Measurements from ENCODE around the gene DDX1. TPM values are rescaled to one million over a fixed set of nuclear protein-coding genes. Genes with fewer than 3 reads are reported as not detected.

The DDX1 gene
- total RNA-seq, 1 experiment from 2014 or later = 154 TPM

- BruUV-seq (replicated peaks) = no TSS peak
- Histone ChIP-seq H3K36me3 (ENCODE audit: insufficient read depth, low read length, poor library complexity, severe bottlenecking) (no peaks in the 10 kb centered on the region), H3K27me3 (replicated peaks; ENCODE audit: insufficient read depth, low read depth, low read length, poor library complexity) (no peaks in the 10 kb centered on the region), H3K4me1 (ENCODE audit: insufficient read depth, low read length, poor library complexity, severe bottlenecking) (no peaks in the 10 kb centered on the region), H3K27ac (ENCODE audit: low read depth, low read length, poor library complexity, severe bottlenecking) (no peak overlapping the region), H3K9me3 (ENCODE audit: low read depth, low read length, poor library complexity, severe bottlenecking) (no peaks in the 10 kb centered on the region), H3K4me3 (ENCODE audit: low read depth, low read length, poor library complexity, severe bottlenecking) (no peak overlapping the region)
- no peak for DNase-seq (ENCODE audit: low spot score)
- no peak for TF ChIP-seq CTCF (conservative IDR thresholded peaks at IDR 0.05; ENCODE audit: low read depth, low read length)
- no peak for TF ChIP-seq EZH2 (IDR thresholded peaks at IDR 0.05; ENCODE audit: borderline replicate concordance, low read depth, low read length, poor library complexity, severe bottlenecking)
- intact Hi-C loops (cut with micrococcal nuclease; ENCODE audit: unreplicated experiment) = no loop called here
- ChIA-PET POLR2A (ENCODE audit: low non-redundant PET) (no interaction called here), CTCF (no interaction called here)
These were observed 85.6 kb downstream of the DDX1 start for GRCh38 chr2:15677141-15677843.

- no peak for TF ChIP-seq EZH2 (IDR thresholded peaks at IDR 0.05; ENCODE audit: borderline replicate concordance, low read depth, low read length, poor library complexity, severe bottlenecking)
- no peak for TF ChIP-seq CTCF (conservative IDR thresholded peaks at IDR 0.05; ENCODE audit: low read depth, low read length)
- H3K36me3 ChIP-seq (ENCODE audit: insufficient read depth, low read length, poor library complexity, severe bottlenecking) = no peaks in the 10 kb centered on the region
- H3K4me1 ChIP-seq (ENCODE audit: insufficient read depth, low read length, poor library complexity, severe bottlenecking) = no peaks in the 10 kb centered on the region
- CTCF ChIA-PET = no interaction called here
- H3K4me3 ChIP-seq (ENCODE audit: low read depth, low read length, poor library complexity, severe bottlenecking) = no peak overlapping the region
- no peak overlapping the region for H3K27ac ChIP-seq (ENCODE audit: low read depth, low read length, poor library complexity, severe bottlenecking)
- DNase-seq (ENCODE audit: low spot score) = no peak
- no peaks in the 10 kb centered on the region for H3K9me3 ChIP-seq (ENCODE audit: low read depth, low read length, poor library complexity, severe bottlenecking)
- POLR2A ChIA-PET (ENCODE audit: low non-redundant PET) = no interaction called here
- BruUV-seq (replicated peaks) = no TSS peak
- intact Hi-C loops (cut with micrococcal nuclease; ENCODE audit: unreplicated experiment) = no loop called here
- no peaks in the 10 kb centered on the region for H3K27me3 ChIP-seq (replicated peaks; ENCODE audit: insufficient read depth, low read depth, low read length, poor library complexity)
These were observed 86.7 kb downstream of the DDX1 start for GRCh38 chr2:15678346-15678745.

GRCh38 chr2:15678909-15679308 lies 87.2 kb downstream of the DDX1 start:
- no peak overlapping the region for H3K4me3 ChIP-seq (ENCODE audit: low read depth, low read length, poor library complexity, severe bottlenecking)
- intact Hi-C loops (cut with micrococcal nuclease; ENCODE audit: unreplicated experiment) = no loop called here
- no peaks in the 10 kb centered on the region for H3K4me1 ChIP-seq (ENCODE audit: insufficient read depth, low read length, poor library complexity, severe bottlenecking)
- no peak overlapping the region for H3K27ac ChIP-seq (ENCODE audit: low read depth, low read length, poor library complexity, severe bottlenecking)
- CTCF ChIA-PET = no interaction called here
- no peaks in the 10 kb centered on the region for H3K36me3 ChIP-seq (ENCODE audit: insufficient read depth, low read length, poor library complexity, severe bottlenecking)
- H3K27me3 ChIP-seq (replicated peaks; ENCODE audit: insufficient read depth, low read depth, low read length, poor library complexity) = no peaks in the 10 kb centered on the region
- TF ChIP-seq CTCF (conservative IDR thresholded peaks at IDR 0.05; ENCODE audit: low read depth, low read length) (no peak), EZH2 (IDR thresholded peaks at IDR 0.05; ENCODE audit: borderline replicate concordance, low read depth, low read length, poor library complexity, severe bottlenecking) (no peak)
- no TSS peak for BruUV-seq (replicated peaks)
- no peak for DNase-seq (ENCODE audit: low spot score)
- no peaks in the 10 kb centered on the region for H3K9me3 ChIP-seq (ENCODE audit: low read depth, low read length, poor library complexity, severe bottlenecking)
- POLR2A ChIA-PET (ENCODE audit: low non-redundant PET) = no interaction called here
